Neural cell (in vitro differentiated cells): ENCODE data around the gene TMC6. TPM values are rescaled to one million over a fixed set of nuclear protein-coding genes. Genes with fewer than 3 reads are reported as not detected.

ENCODE experiments used
- H2AFZ ChIP-seq: fragments of 200-600, 300-800 bp; sonication (generic), shearing (Covaris generic); 2 replicates; pipeline ENCODE4 v1.6.0; 2014; ENCODE audit warnings: low read depth, mild to moderate bottlenecking, antibody characterized with exemption, low read length, moderate library complexity
- H3F3A ChIP-seq: fragments of 200-600 bp; shearing (Covaris generic); 2 replicates; pipeline ENCODE4 v1.6.1; 2016; ENCODE audit warnings: mild to moderate bottlenecking, moderate library complexity, mixed read lengths, antibody characterized with exemption, low read length; ENCODE audit not compliant: insufficient read depth, poor library complexity, severe bottlenecking
- H3K27ac ChIP-seq: fragments of 200-600, 300-800 bp; sonication (generic), shearing (Covaris generic); 2 replicates; pipeline ENCODE4 v1.5.1; 2014; ENCODE audit warnings: mild to moderate bottlenecking, low read length, moderate library complexity
- H3K27me3 ChIP-seq: fragments of 300-800, 200-600 bp; sonication (generic), shearing (Covaris generic); 2 replicates; pipeline ENCODE4 v1.6.0; 2014; ENCODE audit warnings: mild to moderate bottlenecking, low read depth, low read length, moderate library complexity; ENCODE audit not compliant: insufficient read depth
- H3K36me3 ChIP-seq: fragments of 300-800, 200-600 bp; sonication (generic), shearing (Covaris generic); 2 replicates; pipeline ENCODE4 v1.5.1; 2014; ENCODE audit warnings: mild to moderate bottlenecking, antibody characterized with exemption, low read length, moderate library complexity; ENCODE audit not compliant: insufficient read depth
- H3K4me2 ChIP-seq: fragments of 300-800, 200-600 bp; sonication (generic), shearing (Covaris generic); 2 replicates; pipeline ENCODE4 v1.6.0; 2014; ENCODE audit warnings: mild to moderate bottlenecking, low read length
- H3K4me3 ChIP-seq: fragments of 300-800, 200-600 bp; sonication (generic), shearing (Covaris generic); 2 replicates; pipeline ENCODE4 v1.5.1; 2014; ENCODE audit warnings: mild to moderate bottlenecking, low read length, moderate library complexity
- H3K79me2 ChIP-seq: fragments of 200-600 bp; shearing (Covaris generic); replicated peaks from 2 replicates; pipeline ENCODE4 v1.6.0; 2014; ENCODE audit warnings: mild to moderate bottlenecking, low read length, moderate library complexity; ENCODE audit not compliant: insufficient read depth
- H3K9ac ChIP-seq: fragments of 300-800, 200-600 bp; sonication (generic), shearing (Covaris generic); 2 replicates; pipeline ENCODE4 v1.6.1; 2016; ENCODE audit warnings: mild to moderate bottlenecking, low read length, mixed read lengths
- H3K9me2 ChIP-seq: fragments of 200-600 bp; shearing (Covaris generic); 2 replicates; pipeline ENCODE4 v1.6.1; 2016; ENCODE audit warnings: mild to moderate bottlenecking, low read length, mixed read lengths; ENCODE audit not compliant: insufficient read depth
- H3K9me3 ChIP-seq: fragments of 200-600, 300-800 bp; sonication (generic), shearing (Covaris generic); 2 replicates; pipeline ENCODE4 v1.6.1; 2016; ENCODE audit warnings: mild to moderate bottlenecking, mixed run types, low read length, moderate library complexity, mixed read lengths
- H4K20me1 ChIP-seq: fragments of 200-600 bp; shearing (Covaris generic); 2 replicates; pipeline ENCODE4 v1.6.1; 2016; ENCODE audit warnings: mild to moderate bottlenecking, mixed run types; ENCODE audit not compliant: insufficient read depth
- EP300 ChIP-seq: fragments of 450-650 bp; conservative IDR thresholded peaks from 2 replicates; pipeline ENCODE4 v1.6.1; 2014; ENCODE audit warnings: antibody characterized with exemption, mild to moderate bottlenecking, moderate library complexity; ENCODE audit not compliant: poor library complexity, severe bottlenecking
- EZH2 ChIP-seq: fragments of 200-600, 300-800 bp; shearing (Covaris generic), sonication (generic); IDR thresholded peaks from 2 replicates; pipeline ENCODE4 v1.6.1; 2014; ENCODE audit warnings: antibody characterized with exemption, low read length, borderline replicate concordance, mild to moderate bottlenecking; ENCODE audit not compliant: insufficient read depth, poor library complexity, severe bottlenecking
- MXI1 ChIP-seq: fragments of 450-650 bp; conservative IDR thresholded peaks from 2 replicates; pipeline ENCODE4 v1.6.1; 2014; ENCODE audit warnings: antibody characterized with exemption, mild to moderate bottlenecking; ENCODE audit not compliant: poor library complexity, severe bottlenecking
- POLR2AphosphoS5 ChIP-seq: IDR thresholded peaks from 2 replicates; pipeline ENCODE4 v1.6.1; 2012
- RAD21 ChIP-seq: fragments of 450-650 bp; conservative IDR thresholded peaks from 2 replicates; pipeline ENCODE4 v1.6.1; 2014; ENCODE audit warnings: antibody characterized with exemption, mild to moderate bottlenecking, moderate library complexity
- REST ChIP-seq: IDR thresholded peaks from 2 replicates; pipeline ENCODE4 v1.6.1; 2012; ENCODE audit warnings: borderline replicate concordance
- SMC3 ChIP-seq: fragments of 450-650 bp; conservative IDR thresholded peaks from 2 replicates; pipeline ENCODE4 v1.6.1; 2014; ENCODE audit warnings: antibody characterized with exemption, mild to moderate bottlenecking, moderate library complexity; ENCODE audit not compliant: poor library complexity
- TAF1 ChIP-seq: IDR thresholded peaks from 2 replicates; pipeline ENCODE4 v1.6.1; 2012; ENCODE audit warnings: low read depth
- polyA plus RNA-seq: library from polyadenylated mRNA; depleted of rRNA; stranded (reverse); fragments of >200 nt; gene quantifications from 2 replicates; pipeline ENCODE4 v1.2.3, GENCODE V29; 2014
- TF ChIP-seq, protein P1 (sequence below): fragments of 450-650 bp; IDR thresholded peaks from 2 replicates; pipeline ENCODE4 v1.5.1; 2014; ENCODE audit warnings: antibody characterized with exemption, mild to moderate bottlenecking, moderate library complexity; ENCODE audit not compliant: poor library complexity, severe bottlenecking

Gene TMC6
- polyA plus RNA-seq, 1 donor from 2014 or later: 0.16 TPM

DNA sequence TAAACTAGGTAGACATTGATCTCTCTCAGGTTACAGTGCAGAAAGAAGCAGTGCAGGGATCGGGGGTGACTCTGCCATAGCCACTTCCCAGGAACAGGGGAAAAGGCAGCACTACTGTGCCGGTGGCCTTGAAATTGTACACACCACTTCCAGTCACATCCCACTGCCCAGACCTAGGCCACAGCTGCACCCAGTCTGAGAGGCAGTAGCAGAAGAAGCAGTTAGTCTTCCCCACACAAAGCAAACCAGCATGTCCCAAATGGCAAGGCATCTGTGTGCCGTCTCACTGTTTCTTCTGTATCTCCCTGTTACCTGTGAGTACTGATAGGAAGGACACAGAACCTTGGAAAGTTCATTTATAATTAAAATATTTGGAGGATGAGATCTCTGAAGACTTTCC, 47.0 kb downstream of the TMC6 start:
- no peak overlapping the region for H3K27ac ChIP-seq
- H3K4me3 ChIP-seq: no peak overlapping the region
- H3F3A ChIP-seq: no peaks in the 10 kb centered on the region
- no peaks in the 10 kb centered on the region for H3K27me3 ChIP-seq
- H3K36me3 ChIP-seq: peaks cover 11% of the 10 kb centered on the region
- H3K9ac ChIP-seq: no peak overlapping the region
- H2AFZ ChIP-seq: no peak overlapping the region
- no peaks in the 10 kb centered on the region for H3K79me2 ChIP-seq
- no peaks in the 10 kb centered on the region for H3K9me2 ChIP-seq
- H3K4me2 ChIP-seq: no peak overlapping the region
- TF ChIP-seq EP300 (no peak), RAD21 (no peak), SMC3 (no peak), POLR2AphosphoS5 (no peak), TAF1 (no peak), REST (no peak), MXI1 (no peak), EZH2 (no peak)
- TF ChIP-seq, protein P1, sequence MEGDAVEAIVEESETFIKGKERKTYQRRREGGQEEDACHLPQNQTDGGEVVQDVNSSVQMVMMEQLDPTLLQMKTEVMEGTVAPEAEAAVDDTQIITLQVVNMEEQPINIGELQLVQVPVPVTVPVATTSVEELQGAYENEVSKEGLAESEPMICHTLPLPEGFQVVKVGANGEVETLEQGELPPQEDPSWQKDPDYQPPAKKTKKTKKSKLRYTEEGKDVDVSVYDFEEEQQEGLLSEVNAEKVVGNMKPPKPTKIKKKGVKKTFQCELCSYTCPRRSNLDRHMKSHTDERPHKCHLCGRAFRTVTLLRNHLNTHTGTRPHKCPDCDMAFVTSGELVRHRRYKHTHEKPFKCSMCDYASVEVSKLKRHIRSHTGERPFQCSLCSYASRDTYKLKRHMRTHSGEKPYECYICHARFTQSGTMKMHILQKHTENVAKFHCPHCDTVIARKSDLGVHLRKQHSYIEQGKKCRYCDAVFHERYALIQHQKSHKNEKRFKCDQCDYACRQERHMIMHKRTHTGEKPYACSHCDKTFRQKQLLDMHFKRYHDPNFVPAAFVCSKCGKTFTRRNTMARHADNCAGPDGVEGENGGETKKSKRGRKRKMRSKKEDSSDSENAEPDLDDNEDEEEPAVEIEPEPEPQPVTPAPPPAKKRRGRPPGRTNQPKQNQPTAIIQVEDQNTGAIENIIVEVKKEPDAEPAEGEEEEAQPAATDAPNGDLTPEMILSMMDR: no peak
- H3K9me3 ChIP-seq: no peaks in the 10 kb centered on the region
- no peaks in the 10 kb centered on the region for H4K20me1 ChIP-seq

- Histone ChIP-seq H3K4me3 (no peak overlapping the region), H2AFZ (no peak overlapping the region), H3F3A (no peaks in the 10 kb centered on the region), H3K79me2 (no peaks in the 10 kb centered on the region), H3K4me2 (no peak overlapping the region), H3K36me3 (peaks cover 23% of the 10 kb centered on the region), H4K20me1 (no peaks in the 10 kb centered on the region), H3K27me3 (no peaks in the 10 kb centered on the region), H3K9me2 (no peaks in the 10 kb centered on the region), H3K9ac (no peak overlapping the region), H3K27ac (no peak overlapping the region), H3K9me3 (no peaks in the 10 kb centered on the region)
- TF ChIP-seq TAF1 (no peak), REST (no peak), POLR2AphosphoS5 (no peak), RAD21 (no peak), SMC3 (no peak), MXI1 (no peak), EZH2 (no peak), EP300 (no peak)
- TF ChIP-seq, protein P1: no peak
These were observed 49.3 kb downstream of the TMC6 start for GRCh38 chr17:78079253-78079652.
